ENCODE data around the gene CHIT1.

- no peak for TF ChIP-seq CSRNP3 (CRISPR knock-in tag; IDR thresholded peaks at IDR 0.05)
- no peak for TF ChIP-seq ZFP30 (CRISPR knock-in tag; IDR thresholded peaks at IDR 0.05)
- no peak for TF ChIP-seq OSR1 (CRISPR knock-in tag; IDR thresholded peaks at IDR 0.05)
- TF ChIP-seq, protein P1, sequence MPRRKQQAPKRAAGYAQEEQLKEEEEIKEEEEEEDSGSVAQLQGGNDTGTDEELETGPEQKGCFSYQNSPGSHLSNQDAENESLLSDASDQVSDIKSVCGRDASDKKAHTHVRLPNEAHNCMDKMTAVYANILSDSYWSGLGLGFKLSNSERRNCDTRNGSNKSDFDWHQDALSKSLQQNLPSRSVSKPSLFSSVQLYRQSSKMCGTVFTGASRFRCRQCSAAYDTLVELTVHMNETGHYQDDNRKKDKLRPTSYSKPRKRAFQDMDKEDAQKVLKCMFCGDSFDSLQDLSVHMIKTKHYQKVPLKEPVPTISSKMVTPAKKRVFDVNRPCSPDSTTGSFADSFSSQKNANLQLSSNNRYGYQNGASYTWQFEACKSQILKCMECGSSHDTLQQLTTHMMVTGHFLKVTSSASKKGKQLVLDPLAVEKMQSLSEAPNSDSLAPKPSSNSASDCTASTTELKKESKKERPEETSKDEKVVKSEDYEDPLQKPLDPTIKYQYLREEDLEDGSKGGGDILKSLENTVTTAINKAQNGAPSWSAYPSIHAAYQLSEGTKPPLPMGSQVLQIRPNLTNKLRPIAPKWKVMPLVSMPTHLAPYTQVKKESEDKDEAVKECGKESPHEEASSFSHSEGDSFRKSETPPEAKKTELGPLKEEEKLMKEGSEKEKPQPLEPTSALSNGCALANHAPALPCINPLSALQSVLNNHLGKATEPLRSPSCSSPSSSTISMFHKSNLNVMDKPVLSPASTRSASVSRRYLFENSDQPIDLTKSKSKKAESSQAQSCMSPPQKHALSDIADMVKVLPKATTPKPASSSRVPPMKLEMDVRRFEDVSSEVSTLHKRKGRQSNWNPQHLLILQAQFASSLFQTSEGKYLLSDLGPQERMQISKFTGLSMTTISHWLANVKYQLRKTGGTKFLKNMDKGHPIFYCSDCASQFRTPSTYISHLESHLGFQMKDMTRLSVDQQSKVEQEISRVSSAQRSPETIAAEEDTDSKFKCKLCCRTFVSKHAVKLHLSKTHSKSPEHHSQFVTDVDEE (CRISPR knock-in tag; IDR thresholded peaks at IDR 0.05): no peak
- TF ChIP-seq ARNTL (CRISPR knock-in tag; IDR thresholded peaks at IDR 0.05; ENCODE audit: borderline replicate concordance, low read depth): no peak
- TF ChIP-seq SNAI2 (CRISPR knock-in tag; IDR thresholded peaks at IDR 0.05): no peak
- no peak for TF ChIP-seq PATZ1 (CRISPR knock-in tag; IDR thresholded peaks at IDR 0.05; ENCODE audit: borderline replicate concordance)
- TF ChIP-seq, protein P2, sequence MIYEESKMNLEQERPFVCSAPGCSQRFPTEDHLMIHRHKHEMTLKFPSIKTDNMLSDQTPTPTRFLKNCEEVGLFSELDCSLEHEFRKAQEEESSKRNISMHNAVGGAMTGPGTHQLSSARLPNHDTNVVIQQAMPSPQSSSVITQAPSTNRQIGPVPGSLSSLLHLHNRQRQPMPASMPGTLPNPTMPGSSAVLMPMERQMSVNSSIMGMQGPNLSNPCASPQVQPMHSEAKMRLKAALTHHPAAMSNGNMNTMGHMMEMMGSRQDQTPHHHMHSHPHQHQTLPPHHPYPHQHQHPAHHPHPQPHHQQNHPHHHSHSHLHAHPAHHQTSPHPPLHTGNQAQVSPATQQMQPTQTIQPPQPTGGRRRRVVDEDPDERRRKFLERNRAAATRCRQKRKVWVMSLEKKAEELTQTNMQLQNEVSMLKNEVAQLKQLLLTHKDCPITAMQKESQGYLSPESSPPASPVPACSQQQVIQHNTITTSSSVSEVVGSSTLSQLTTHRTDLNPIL (CRISPR knock-in tag; IDR thresholded peaks at IDR 0.05; ENCODE audit: low read depth): no peak
- TF ChIP-seq, protein P3, sequence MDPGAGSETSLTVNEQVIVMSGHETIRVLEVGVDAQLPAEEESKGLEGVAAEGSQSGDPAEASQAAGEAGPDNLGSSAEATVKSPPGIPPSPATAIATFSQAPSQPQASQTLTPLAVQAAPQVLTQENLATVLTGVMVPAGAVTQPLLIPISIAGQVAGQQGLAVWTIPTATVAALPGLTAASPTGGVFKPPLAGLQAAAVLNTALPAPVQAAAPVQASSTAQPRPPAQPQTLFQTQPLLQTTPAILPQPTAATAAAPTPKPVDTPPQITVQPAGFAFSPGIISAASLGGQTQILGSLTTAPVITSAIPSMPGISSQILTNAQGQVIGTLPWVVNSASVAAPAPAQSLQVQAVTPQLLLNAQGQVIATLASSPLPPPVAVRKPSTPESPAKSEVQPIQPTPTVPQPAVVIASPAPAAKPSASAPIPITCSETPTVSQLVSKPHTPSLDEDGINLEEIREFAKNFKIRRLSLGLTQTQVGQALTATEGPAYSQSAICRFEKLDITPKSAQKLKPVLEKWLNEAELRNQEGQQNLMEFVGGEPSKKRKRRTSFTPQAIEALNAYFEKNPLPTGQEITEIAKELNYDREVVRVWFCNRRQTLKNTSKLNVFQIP (CRISPR knock-in tag; IDR thresholded peaks at IDR 0.05; ENCODE audit: borderline replicate concordance, low read depth): no peak
- TF ChIP-seq ZFP3 (CRISPR knock-in tag; IDR thresholded peaks at IDR 0.05): no peak
- TF ChIP-seq ZNF8 (CRISPR knock-in tag; IDR thresholded peaks at IDR 0.05): no peak
- TF ChIP-seq TCF4 (CRISPR knock-in tag; IDR thresholded peaks at IDR 0.05; ENCODE audit: borderline replicate concordance): no peak
- TF ChIP-seq ESRRG (CRISPR knock-in tag; IDR thresholded peaks at IDR 0.05): no peak
Measured at GRCh38 chr1:203273869-203274602, 44.6 kb upstream of the CHIT1 start.
